H1 (cell line): ENCODE results near the gene MAGI1. TPM values are rescaled to one million over a fixed set of nuclear protein-coding genes. Genes with fewer than 3 reads are reported as not detected.

Experiments
- ASH2L ChIP-seq: fragments of 200-600, 300-600 bp; sonication (generic); IDR thresholded peaks from one replicate; pipeline ENCODE4 v1.7.1; 2017; ENCODE audit warnings: low read length
- CHD7 ChIP-seq: fragments of 300-600 bp; sonication (generic); IDR thresholded peaks from 2 replicates; pipeline ENCODE4 v1.7.1; 2012; ENCODE audit warnings: low read length, moderate library complexity, mild to moderate bottlenecking, inconsistent platforms; ENCODE audit not compliant: insufficient replicate concordance
- CTBP2 ChIP-seq: IDR thresholded peaks from 2 replicates; pipeline ENCODE4 v1.7.0; 2011; ENCODE audit warnings: borderline replicate concordance, mild to moderate bottlenecking, moderate library complexity, mixed read lengths, low read length; ENCODE audit not compliant: insufficient read depth, insufficient read length
- EGR1 ChIP-seq: IDR thresholded peaks from 2 replicates; pipeline ENCODE4 v1.6.1; 2011; ENCODE audit warnings: low read depth, low read length, borderline replicate concordance
- HDAC2 ChIP-seq, 2 experiments: fragments of 300-600 bp in 1 of 2; sonication (generic) in 1 of 2; IDR thresholded peaks; 2 replicates each; pipeline ENCODE4 v1.6.1; 2011 to 2012; ENCODE audit warnings: low read depth in 2 of 2, low read length in 2 of 2, mild to moderate bottlenecking in 2 of 2, moderate library complexity in 2 of 2, borderline replicate concordance in 1 of 2, inconsistent platforms in 1 of 2
- JUND ChIP-seq: IDR thresholded peaks from 2 replicates; pipeline ENCODE4 v1.6.1; 2011; ENCODE audit warnings: mild to moderate bottlenecking, improper control_type of control experiment, low read length
- POLR2A ChIP-seq, 2 experiments: IDR thresholded peaks; 1 replicate in 1 of 2; 2 replicates in 1 of 2; pipeline ENCODE4 v1.6.1; 2011; ENCODE audit warnings: low read depth in 2 of 2, low read length in 2 of 2, mild to moderate bottlenecking in 2 of 2; ENCODE audit errors: control extremely low read depth in 1 of 2
- POU5F1 ChIP-seq: IDR thresholded peaks from 2 replicates; pipeline ENCODE4 v1.6.1; 2011; ENCODE audit warnings: low read depth, mild to moderate bottlenecking, low read length, moderate library complexity
- TAF1 ChIP-seq: IDR thresholded peaks from 2 replicates; pipeline ENCODE4 v1.6.1; 2011; ENCODE audit warnings: mild to moderate bottlenecking, low read depth, low read length
- USF2 ChIP-seq: IDR thresholded peaks from 2 replicates; pipeline ENCODE4 v1.6.1; 2011; ENCODE audit warnings: low read length, improper control_type of control experiment
- polyA plus RNA-seq, 7 experiments: library from polyadenylated mRNA; depleted of rRNA in 3 of 7; stranded (reverse) in 5 of 7; unstranded in 2 of 7; fragments of >200 nt in 5 of 7; fragments of 200-250 nt in 2 of 7; gene quantifications; 1 replicate in 5 of 7; 2 replicates in 1 of 7; 4 replicates in 1 of 7; pipeline versions ENCODE4 v1.2.1 to v1.2.3, GENCODE V29; 2011 to 2013; ENCODE audit warnings: missing spikeins in 2 of 7, mixed read lengths in 2 of 7
- total RNA-seq: library from RNA; stranded (reverse); fragmentation: NEBNext Ultra II Directional; extraction: Animal tissue kit (Norgen Biotek cat#: 25700); gene quantifications from 2 replicates; pipeline ENCODE4 v1.2.1, GENCODE V29; 2021

Gene MAGI1
- total and polyA plus RNA-seq, 2 of the 8 experiments (the other 6 are each of a cell fraction or from before 2014, with no cell fraction given) = 19.8 to 78.0 TPM

GRCh38 chr3:65539616-65540015 is 499.1 kb downstream of the MAGI1 start (continued):
- TF ChIP-seq CHD7 (peak; percentile 90), HDAC2 (IDR thresholded peaks at IDR 0.05; ENCODE audit: borderline replicate concordance in 1 of 2, low read depth in 2 of 2, low read length in 2 of 2) (peak; percentile 50 to 94; a peak in 1 of 4 replicates), CTBP2 (no peak), USF2 (no peak), POLR2A (IDR thresholded peaks at IDR 0.05; ENCODE audit: control extremely low read depth in 1 of 2, low read depth in 2 of 2, low read length in 2 of 2) (peak in 1 of 2 experiments; percentile 33; a peak in 1 of 3 replicates), JUND (no peak), POU5F1 (peak; percentile 70; the same call in 1 of the 2 replicates), TAF1 (peak; percentile 54; the same call in 1 of the 2 replicates), ASH2L (peak; percentile 73), EGR1 (0 out of 2 replicates have a peak, but pooled peaks have one; percentile 39)
